Keratinocyte (primary cell): ENCODE measurements around the gene MAGI2. TPM values are rescaled to one million over a fixed set of nuclear protein-coding genes. Genes with fewer than 3 reads are reported as not detected.

Source experiments
- DNase-seq: peaks from one replicate; pipeline ENCODE4 v3.0.0-alpha.2; 2011; ENCODE audit warnings: low read depth, missing footprints, low spot score
- FAIRE-seq: peaks from 2 replicates; lab custom pipeline; 2011; peaks lifted over from hg19 to GRCh38; lab: Jason Lieb, UNC
- H2AFZ ChIP-seq: 2 replicates; pipeline ENCODE4 v1.6.0; 2012; ENCODE audit warnings: low read length, control low read depth, inconsistent platforms; ENCODE audit not compliant: control insufficient read depth
- H3K27ac ChIP-seq: 2 replicates; pipeline ENCODE4 v1.5.1; 2011; ENCODE audit warnings: low read length; ENCODE audit not compliant: control insufficient read depth, insufficient read depth
- H3K27me3 ChIP-seq: 3 replicates; pipeline ENCODE4 v1.6.0; 2011; ENCODE audit warnings: low read length; ENCODE audit not compliant: control insufficient read depth, insufficient read depth; ENCODE audit errors: extremely low read depth
- H3K36me3 ChIP-seq, 2 experiments: 2 replicates in 1 of 2; 3 replicates in 1 of 2; pipeline ENCODE4 v1.5.1; 2011; ENCODE audit warnings: low read length in 2 of 2, mild to moderate bottlenecking in 1 of 2; ENCODE audit not compliant: control insufficient read depth in 2 of 2, insufficient read depth in 2 of 2; ENCODE audit errors: extremely low read depth in 1 of 2
- H3K4me1 ChIP-seq: 3 replicates; pipeline ENCODE4 v1.5.1; 2011; ENCODE audit warnings: low read length; ENCODE audit not compliant: control insufficient read depth, insufficient read depth; ENCODE audit errors: extremely low read depth
- H3K4me2 ChIP-seq: 3 replicates; pipeline ENCODE4 v1.6.0; 2011; ENCODE audit warnings: low read depth, low read length; ENCODE audit not compliant: control insufficient read depth, insufficient read depth; ENCODE audit errors: extremely low read depth
- H3K4me3 ChIP-seq, 3 experiments: fragments of 200-600 bp in 1 of 3; sonication (generic) in 1 of 3; 2 replicates in 2 of 3; 3 replicates in 1 of 3; pipeline ENCODE4 v1.5.1; 2011 to 2016; ENCODE audit warnings: low read length in 3 of 3, mild to moderate bottlenecking in 3 of 3, control low read depth in 2 of 3, inconsistent platforms in 1 of 3, low read depth in 1 of 3, mixed read lengths in 1 of 3, mixed run types in 1 of 3, moderate library complexity in 1 of 3; ENCODE audit not compliant: control insufficient read depth in 2 of 3, insufficient read depth in 2 of 3; ENCODE audit errors: extremely low read depth in 1 of 3
- H3K79me2 ChIP-seq: 2 replicates; pipeline ENCODE4 v1.6.0; 2012; ENCODE audit warnings: low read length; ENCODE audit not compliant: control insufficient read depth, insufficient read depth
- H3K9ac ChIP-seq: 3 replicates; pipeline ENCODE4 v1.6.0; 2011; ENCODE audit warnings: low read length; ENCODE audit not compliant: control insufficient read depth, insufficient read depth; ENCODE audit errors: extremely low read depth
- H3K9me1 ChIP-seq: 3 replicates; pipeline ENCODE4 v1.6.0; 2011; ENCODE audit warnings: low read length; ENCODE audit not compliant: control insufficient read depth, insufficient read depth; ENCODE audit errors: extremely low read depth
- H3K9me3 ChIP-seq: 2 replicates; pipeline ENCODE4 v1.5.1; 2012; ENCODE audit warnings: low read depth, low read length; ENCODE audit not compliant: control insufficient read depth
- H4K20me1 ChIP-seq: 3 replicates; pipeline ENCODE4 v1.6.0; 2011; ENCODE audit warnings: low read length; ENCODE audit not compliant: control insufficient read depth, insufficient read depth; ENCODE audit errors: extremely low read depth
- EZH2 ChIP-seq: IDR thresholded peaks from one replicate; pipeline ENCODE4 v1.6.1; 2012; ENCODE audit warnings: inconsistent platforms, mild to moderate bottlenecking, low read length, moderate library complexity
- dilution Hi-C: fragments of 300-500 bp; cut with MboI; formaldehyde crosslinking; loops from one replicate; pipeline ENCODE4 v1.7.0; 2020; ENCODE audit warnings: low sequenced_read_pairs; ENCODE audit not compliant: extremely low pct_ligation_motif_present
- polyA plus RNA-seq, 5 experiments: library from polyadenylated mRNA; depleted of rRNA in 3 of 5; stranded (reverse) in 3 of 5; stranded (forward) in 1 of 5; unstranded in 1 of 5; fragments of >200 nt; gene quantifications; 1 replicate in 1 of 5; 2 replicates in 3 of 5; 3 replicates in 1 of 5; pipeline versions ENCODE4 v1.2.1 to v1.2.3, GENCODE V29; 2011 to 2012; ENCODE audit warnings: missing spikeins in 2 of 5, low read depth in 1 of 5, low replicate concordance in 1 of 5
- TF ChIP-seq, protein P1 (sequence below), 3 experiments: IDR thresholded peaks in 1 of 3; conservative IDR thresholded peaks in 1 of 3; optimal IDR thresholded peaks in 1 of 3; 2 replicates in 2 of 3; 3 replicates in 1 of 3; pipeline versions ENCODE3 to v1.5.1; 2011; ENCODE audit warnings: low read length in 3 of 3, mild to moderate bottlenecking in 3 of 3, moderate library complexity in 2 of 3, control low read depth in 1 of 3, inconsistent platforms in 1 of 3; ENCODE audit not compliant: insufficient read depth in 2 of 3; ENCODE audit errors: extremely low read depth in 1 of 3

Gene MAGI2
- polyA plus RNA-seq, 1 donor (not counting 4 experiments of a cell fraction or from before 2014, with no cell fraction given), result 0.07 TPM

DNA sequence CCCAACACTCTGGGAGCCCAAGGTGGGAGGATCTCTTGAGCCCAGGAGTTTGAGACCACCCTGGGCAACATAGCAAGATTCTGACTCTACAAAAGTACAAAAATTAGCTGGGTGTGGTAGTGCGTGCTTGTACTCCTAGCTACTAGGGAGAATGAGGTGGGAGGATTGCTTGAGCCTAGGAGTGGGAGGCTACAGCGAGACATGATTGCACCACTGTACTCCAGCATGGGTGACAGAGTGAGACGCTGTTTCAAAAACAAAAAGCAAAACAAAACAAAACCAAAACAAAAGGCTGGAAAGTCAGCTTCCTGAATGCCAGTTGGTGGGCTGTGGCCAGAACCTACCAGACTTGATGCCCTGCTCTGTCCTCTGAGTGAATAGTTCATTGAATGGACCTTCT, 1412.0 kb downstream of the MAGI2 start:
- no peak for TF ChIP-seq EZH2
- TF ChIP-seq, protein P1, sequence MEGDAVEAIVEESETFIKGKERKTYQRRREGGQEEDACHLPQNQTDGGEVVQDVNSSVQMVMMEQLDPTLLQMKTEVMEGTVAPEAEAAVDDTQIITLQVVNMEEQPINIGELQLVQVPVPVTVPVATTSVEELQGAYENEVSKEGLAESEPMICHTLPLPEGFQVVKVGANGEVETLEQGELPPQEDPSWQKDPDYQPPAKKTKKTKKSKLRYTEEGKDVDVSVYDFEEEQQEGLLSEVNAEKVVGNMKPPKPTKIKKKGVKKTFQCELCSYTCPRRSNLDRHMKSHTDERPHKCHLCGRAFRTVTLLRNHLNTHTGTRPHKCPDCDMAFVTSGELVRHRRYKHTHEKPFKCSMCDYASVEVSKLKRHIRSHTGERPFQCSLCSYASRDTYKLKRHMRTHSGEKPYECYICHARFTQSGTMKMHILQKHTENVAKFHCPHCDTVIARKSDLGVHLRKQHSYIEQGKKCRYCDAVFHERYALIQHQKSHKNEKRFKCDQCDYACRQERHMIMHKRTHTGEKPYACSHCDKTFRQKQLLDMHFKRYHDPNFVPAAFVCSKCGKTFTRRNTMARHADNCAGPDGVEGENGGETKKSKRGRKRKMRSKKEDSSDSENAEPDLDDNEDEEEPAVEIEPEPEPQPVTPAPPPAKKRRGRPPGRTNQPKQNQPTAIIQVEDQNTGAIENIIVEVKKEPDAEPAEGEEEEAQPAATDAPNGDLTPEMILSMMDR (optimal IDR thresholded peaks at IDR 0.05 in 1 of 3, IDR thresholded peaks at IDR 0.05 in 1 of 3, conservative IDR thresholded peaks at IDR 0.05 in 1 of 3; ENCODE audit: extremely low read depth in 1 of 3, insufficient read depth in 2 of 3, low read length in 3 of 3), result no peak
- Histone ChIP-seq H3K27ac (no peak overlapping the region), H3K79me2 (no peaks in the 10 kb centered on the region), H4K20me1 (no peaks in the 10 kb centered on the region), H2AFZ (no peak overlapping the region), H3K36me3 (no peaks in the 10 kb centered on the region), H3K4me3 (no peak overlapping the region), H3K4me1 (no peaks in the 10 kb centered on the region), H3K9me1 (no peaks in the 10 kb centered on the region), H3K4me2 (no peak overlapping the region), H3K9ac (no peak overlapping the region), H3K27me3 (no peaks in the 10 kb centered on the region), H3K9me3 (no peaks in the 10 kb centered on the region)
- FAIRE-seq (no peak), DNase-seq (no peak)
- dilution Hi-C loops, result no loop called here

DNA sequence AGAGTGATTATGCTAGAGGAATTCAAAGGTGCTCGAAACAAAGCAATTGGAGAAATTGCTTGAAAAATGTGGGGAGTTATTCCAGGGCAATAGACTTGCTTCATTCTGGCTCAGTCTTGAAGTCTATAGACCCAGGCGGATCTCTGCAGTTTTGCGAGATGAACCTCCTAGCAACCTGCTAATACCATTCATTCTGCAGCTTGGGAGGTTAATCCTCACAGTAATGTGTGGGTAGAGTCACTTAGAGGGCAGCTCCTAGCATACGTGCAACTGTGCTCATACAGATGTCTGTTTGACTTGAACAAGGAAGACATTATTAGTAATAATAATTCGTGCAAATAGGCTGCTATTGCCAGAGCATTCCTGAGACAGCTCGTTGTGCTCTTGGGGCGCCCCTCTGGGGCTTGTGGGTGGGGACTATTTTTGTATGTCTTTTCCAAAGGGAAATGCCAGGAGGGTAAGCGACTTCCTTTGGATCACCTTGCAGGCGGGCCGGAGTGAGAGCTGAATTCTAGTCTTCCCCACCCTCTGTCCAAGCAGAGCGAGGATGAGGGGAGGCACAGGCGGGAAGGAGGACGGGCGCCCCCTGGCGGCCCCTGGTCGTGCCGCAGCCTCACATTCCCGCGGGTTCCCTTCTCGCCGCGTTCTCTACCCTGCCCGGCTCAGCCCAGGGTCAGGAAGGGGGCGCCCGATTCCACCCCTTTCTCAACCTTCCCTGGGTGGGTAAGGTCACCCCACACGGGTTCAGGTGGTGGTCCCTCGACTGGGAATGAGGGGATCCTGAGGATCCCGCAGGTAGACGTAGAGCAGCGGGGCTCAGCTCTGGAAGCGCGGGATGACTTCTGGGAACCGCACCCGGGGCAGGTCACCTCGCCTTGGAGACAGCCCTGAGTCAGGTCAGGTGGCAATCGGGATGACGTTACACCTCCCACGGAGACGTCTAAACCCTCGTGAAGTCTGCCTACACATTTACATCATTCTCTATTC, 1413.4 kb downstream of the MAGI2 start:
- Histone ChIP-seq H3K4me2 (no peak overlapping the region), H3K4me1 (no peaks in the 10 kb centered on the region), H4K20me1 (no peaks in the 10 kb centered on the region), H2AFZ (no peak overlapping the region), H3K9ac (no peak overlapping the region), H3K36me3 (no peaks in the 10 kb centered on the region), H3K79me2 (no peaks in the 10 kb centered on the region), H3K27ac (no peak overlapping the region), H3K9me3 (no peaks in the 10 kb centered on the region), H3K4me3 (no peak overlapping the region), H3K9me1 (no peaks in the 10 kb centered on the region), H3K27me3 (no peaks in the 10 kb centered on the region)
- dilution Hi-C loops, result no loop called here
- no peak for TF ChIP-seq EZH2
- TF ChIP-seq, protein P1 (optimal IDR thresholded peaks at IDR 0.05 in 1 of 3, IDR thresholded peaks at IDR 0.05 in 1 of 3, conservative IDR thresholded peaks at IDR 0.05 in 1 of 3; ENCODE audit: extremely low read depth in 1 of 3, insufficient read depth in 2 of 3, low read length in 3 of 3), result peak; percentile 32 to 74 (median 57)
- DNase-seq, result no peak
- FAIRE-seq, result no peak
